Activated T-cell treated with anti-CD3 and anti-CD28 coated beads, Interleukin-2, amount 50 U/mL, for 72 hours (primary cell): ENCODE results near the gene TPM1. TPM values are rescaled to one million over a fixed set of nuclear protein-coding genes. Genes with fewer than 3 reads are reported as not detected.

ENCODE experiments used
- ATAC-seq, 2 donors: fragments of 150-1000 bp; cut with Tn5 transposase; replicated peaks in 1 of 2; 2 replicates each; pipeline ENCODE4 v1.10.0; 2021; ENCODE audit warnings: moderate library complexity in 2 of 2, mild to moderate bottlenecking in 1 of 2
- DNase-seq, 2 donors: peaks; one replicate each; pipeline ENCODE4 v3.0.0; 2021 to 2022; ENCODE audit warnings: mixed read lengths in 1 of 2
- H3K27ac Mint-ChIP-seq: one replicate; pipeline ENCODE4 v1.8.0; 2022; ENCODE audit warnings: mild to moderate bottlenecking, moderate library complexity, mixed read lengths
- H3K27me3 Mint-ChIP-seq: one replicate; pipeline ENCODE4 v1.8.0; 2022; ENCODE audit warnings: low read depth, mixed read lengths
- H3K36me3 Mint-ChIP-seq, 2 donors: one replicate each; pipeline ENCODE4 v1.8.0; 2022; ENCODE audit warnings: mixed read lengths in 2 of 2, mild to moderate bottlenecking in 1 of 2; ENCODE audit not compliant: insufficient read depth in 2 of 2
- H3K4me1 Mint-ChIP-seq: one replicate; pipeline ENCODE4 v1.8.0; 2022; ENCODE audit warnings: low read depth, mixed read lengths
- H3K4me3 Mint-ChIP-seq, 2 donors: one replicate each; pipeline ENCODE4 v1.8.0; 2022; ENCODE audit warnings: mild to moderate bottlenecking in 2 of 2, mixed read lengths in 2 of 2, moderate library complexity in 2 of 2
- H3K9me3 Mint-ChIP-seq, 2 donors: one replicate each; pipeline ENCODE4 v1.8.0; 2022; ENCODE audit warnings: mixed read lengths in 2 of 2
- total RNA-seq, 2 donors: library from RNA; stranded (reverse); gene quantifications; one replicate each; pipeline ENCODE4 v1.2.3, GENCODE V29; 2022

TPM1 gene
- total RNA-seq, 2 donors from 2014 or later: 9.5 to 9.6 TPM

DNA sequence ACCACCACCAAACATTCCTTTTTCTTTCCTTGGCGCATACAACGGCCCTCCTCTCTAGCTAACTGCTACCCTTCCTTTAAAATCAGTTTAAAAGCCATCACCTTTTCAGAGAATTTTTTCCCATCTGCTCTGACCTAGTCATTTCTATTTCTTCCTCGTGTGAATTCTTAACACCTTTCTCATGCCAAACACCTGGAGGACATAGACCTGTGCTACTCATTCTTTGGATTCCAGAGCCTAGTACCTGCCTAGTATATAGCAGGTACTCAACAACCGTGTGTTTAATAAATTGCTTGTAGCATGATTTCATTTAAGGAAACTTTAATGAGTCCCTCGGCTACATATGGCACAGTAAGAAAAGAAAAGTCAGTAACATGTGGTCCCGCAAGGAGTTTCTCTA lies 2.0 kb upstream of the TPM1 start:
- peaks cover 7% of the 10 kb centered on the region for H3K4me1 Mint-ChIP-seq
- ATAC-seq (no peak), DNase-seq (no peak)
- H3K36me3 Mint-ChIP-seq: no peaks in the 10 kb centered on the region
- H3K4me3 Mint-ChIP-seq: no peak overlapping the region
- H3K27me3 Mint-ChIP-seq: peaks cover 56% of the 10 kb centered on the region
- no peaks in the 10 kb centered on the region for H3K9me3 Mint-ChIP-seq
- no peak overlapping the region for H3K27ac Mint-ChIP-seq

DNA sequence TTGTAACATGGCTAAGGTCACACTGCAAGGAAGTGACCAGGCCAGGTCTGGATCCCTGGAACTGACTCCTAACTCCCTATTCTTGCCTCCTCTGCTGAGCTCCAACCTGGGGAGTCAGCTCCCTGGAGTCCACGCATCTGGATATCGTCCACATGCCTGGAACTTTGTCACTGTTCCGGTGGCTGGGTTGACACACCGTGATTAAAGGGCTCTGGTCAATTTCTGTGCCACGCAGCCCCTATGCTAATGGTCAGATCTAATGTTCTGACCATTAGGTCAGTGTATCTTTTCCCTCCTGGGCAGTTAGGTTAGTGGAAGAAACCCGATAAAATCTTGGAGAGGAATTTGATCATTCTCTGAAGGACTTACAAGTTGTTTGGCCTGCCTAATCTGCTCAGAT lies 1.6 kb upstream of the TPM1 start:
- Mint-ChIP-seq H3K4me3 (no peak overlapping the region), H3K27ac (no peak overlapping the region), H3K4me1 (peaks cover 7% of the 10 kb centered on the region), H3K27me3 (peaks cover 60% of the 10 kb centered on the region), H3K36me3 (no peaks in the 10 kb centered on the region), H3K9me3 (no peaks in the 10 kb centered on the region)
- ATAC-seq: no peak
- DNase-seq: no peak

DNA sequence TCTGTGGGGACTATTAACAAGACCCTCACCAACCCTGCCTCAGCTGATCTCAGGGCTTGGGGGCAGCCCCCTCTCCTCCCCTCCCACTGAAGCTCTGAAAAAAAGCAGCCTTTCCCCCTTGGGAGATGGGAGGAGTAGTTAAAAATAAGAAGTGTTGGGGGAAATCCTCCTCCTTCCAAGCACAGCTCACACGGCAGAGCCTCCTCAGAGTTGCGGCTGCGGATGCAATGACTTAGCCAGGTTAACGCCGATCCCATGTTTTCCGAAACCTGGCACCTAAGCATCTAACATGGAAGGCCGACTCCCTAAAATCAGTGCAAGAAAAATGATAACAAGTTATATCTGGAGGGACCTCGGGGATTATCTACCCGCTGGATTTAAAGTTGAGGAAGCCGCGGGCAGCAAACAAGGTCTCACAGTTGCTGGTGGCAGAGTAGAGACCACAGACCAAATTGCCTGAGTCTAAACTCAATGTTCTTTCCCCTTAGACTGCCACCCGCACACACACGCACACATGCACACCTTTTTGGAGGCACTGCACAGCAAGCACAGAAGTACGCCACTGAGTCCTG lies 1.1 kb upstream of the TPM1 start:
- Mint-ChIP-seq H3K36me3 (no peaks in the 10 kb centered on the region), H3K4me3 (peak overlapping the region; percentile 11 to 73), H3K27me3 (peaks cover 65% of the 10 kb centered on the region), H3K4me1 (peaks cover 7% of the 10 kb centered on the region), H3K27ac (no peak overlapping the region), H3K9me3 (no peaks in the 10 kb centered on the region)
- DNase-seq (no peak), ATAC-seq (no peak)

DNA sequence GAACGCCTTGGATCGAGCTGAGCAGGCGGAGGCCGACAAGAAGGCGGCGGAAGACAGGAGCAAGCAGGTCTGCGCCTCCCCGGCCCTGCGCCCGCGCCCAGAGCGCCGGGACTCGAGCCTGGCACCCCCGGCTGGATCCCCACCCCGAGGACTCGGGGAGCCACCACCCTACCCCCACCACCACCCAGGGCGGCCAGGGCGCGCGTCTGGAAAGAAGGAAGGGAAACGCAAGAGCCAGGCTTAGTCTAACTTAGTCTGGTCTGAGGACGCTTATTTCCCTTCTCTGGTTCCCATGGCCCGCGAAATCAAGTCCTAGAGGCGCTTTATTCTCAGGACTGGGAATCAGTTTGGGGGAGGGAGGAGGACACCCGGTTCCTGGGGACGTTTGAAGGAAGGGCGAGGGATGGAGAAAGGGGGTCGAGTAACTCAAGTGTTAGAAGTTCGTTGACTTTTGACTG lies 359 bp downstream of the TPM1 start:
- Mint-ChIP-seq H3K4me1 (peaks cover 19% of the 10 kb centered on the region), H3K27me3 (peaks cover 78% of the 10 kb centered on the region)

GRCh38 chr15:63043335-63044076 lies 959 bp downstream of the TPM1 start:
- Mint-ChIP-seq H3K27ac (no peak overlapping the region), H3K4me1 (peaks cover 19% of the 10 kb centered on the region), H3K4me3 (peak overlapping the region; percentile 83 to 88), H3K27me3 (peaks cover 78% of the 10 kb centered on the region), H3K9me3 (no peaks in the 10 kb centered on the region), H3K36me3 (no peaks in the 10 kb centered on the region)
- ATAC-seq (no peak), DNase-seq (peak; percentile 14 to 15)

More for the DNA sequence above, 359 bp downstream of the TPM1 start:
- ATAC-seq (peak; percentile 33 to 36), DNase-seq (peak in 1 of 2 donors; percentile 9)
- Mint-ChIP-seq H3K36me3 (no peaks in the 10 kb centered on the region), H3K27ac (no peak overlapping the region), H3K4me3 (peak overlapping the region; percentile 83 to 88), H3K9me3 (no peaks in the 10 kb centered on the region)

GRCh38 chr15:63044077-63044644 lies 1.6 kb downstream of the TPM1 start:
- H3K4me1 Mint-ChIP-seq: peaks cover 24% of the 10 kb centered on the region
- peak overlapping the region; percentile 83 to 88 for H3K4me3 Mint-ChIP-seq
- DNase-seq: no peak
- H3K27me3 Mint-ChIP-seq: peaks cover 78% of the 10 kb centered on the region
- H3K36me3 Mint-ChIP-seq: peaks cover 1 to 2% of the 10 kb centered on the region in 2 donors
- H3K27ac Mint-ChIP-seq: no peak overlapping the region
- no peak for ATAC-seq
- H3K9me3 Mint-ChIP-seq: no peaks in the 10 kb centered on the region

DNA sequence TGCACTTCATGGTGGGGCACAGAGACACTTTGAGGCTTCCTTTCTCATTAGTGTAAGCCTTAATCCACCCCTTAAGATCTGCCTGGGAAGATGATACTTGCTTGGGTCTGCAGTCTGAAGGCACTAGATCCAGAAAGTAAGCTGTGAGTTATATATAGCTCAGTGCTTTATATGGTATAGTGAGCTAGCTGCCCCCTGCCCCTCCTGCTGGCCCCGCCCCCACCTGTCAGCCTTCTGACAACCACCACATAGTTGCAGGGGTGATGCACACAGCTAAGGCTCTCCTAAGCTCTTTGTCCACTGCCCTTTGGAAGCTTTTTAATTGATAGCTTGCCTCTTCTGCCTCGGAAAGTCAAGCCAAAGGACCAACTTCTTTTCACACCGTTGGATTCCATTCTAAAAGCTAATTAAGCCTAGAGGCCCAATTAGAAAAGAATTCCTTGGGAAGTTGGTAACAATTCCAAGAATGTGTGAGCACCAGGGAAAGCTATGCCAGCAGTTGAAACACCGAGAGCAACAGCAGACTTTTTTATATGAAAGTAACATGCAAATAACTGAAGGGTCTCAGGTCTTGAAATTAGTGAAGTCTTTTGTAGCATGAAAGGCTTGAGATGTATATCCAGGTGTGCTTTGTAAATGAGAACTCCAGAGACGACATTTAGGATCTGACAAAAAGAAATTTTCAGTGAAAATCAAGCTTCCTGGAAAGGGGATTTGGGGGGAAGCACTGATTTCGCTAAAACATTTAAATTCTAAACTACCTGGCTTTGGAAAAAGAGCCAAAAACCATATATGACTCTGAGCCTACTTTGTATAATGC lies 2.3 kb downstream of the TPM1 start:
- peak overlapping the region; percentile 25 to 88 for H3K4me3 Mint-ChIP-seq
- ATAC-seq (no peak), DNase-seq (no peak)
- no peaks in the 10 kb centered on the region for H3K9me3 Mint-ChIP-seq
- peaks cover 71% of the 10 kb centered on the region for H3K27me3 Mint-ChIP-seq
- peaks cover 31% of the 10 kb centered on the region for H3K4me1 Mint-ChIP-seq
- H3K36me3 Mint-ChIP-seq: peaks cover 1 to 2% of the 10 kb centered on the region in 2 donors
- H3K27ac Mint-ChIP-seq: no peak overlapping the region

- peaks cover 65% of the 10 kb centered on the region for H3K27me3 Mint-ChIP-seq
- H3K36me3 Mint-ChIP-seq: peaks cover 1 to 2% of the 10 kb centered on the region in 2 donors
- no peak overlapping the region for H3K4me3 Mint-ChIP-seq
- no peaks in the 10 kb centered on the region for H3K9me3 Mint-ChIP-seq
- DNase-seq (no peak), ATAC-seq (no peak)
- H3K4me1 Mint-ChIP-seq: peaks cover 33% of the 10 kb centered on the region
- H3K27ac Mint-ChIP-seq: no peak overlapping the region
Measured at GRCh38 chr15:63045465-63045840, 2.9 kb downstream of the TPM1 start.

- DNase-seq (no peak), ATAC-seq (no peak)
- H3K9me3 Mint-ChIP-seq: no peaks in the 10 kb centered on the region
- no peak overlapping the region for H3K4me3 Mint-ChIP-seq
- H3K4me1 Mint-ChIP-seq: peaks cover 33% of the 10 kb centered on the region
- peaks cover 61% of the 10 kb centered on the region for H3K27me3 Mint-ChIP-seq
- no peak overlapping the region for H3K27ac Mint-ChIP-seq
- peaks cover 1 to 2% of the 10 kb centered on the region in 2 donors for H3K36me3 Mint-ChIP-seq
Measured at GRCh38 chr15:63045879-63046278, 3.3 kb downstream of the TPM1 start.

- Mint-ChIP-seq H3K4me1 (peaks cover 33% of the 10 kb centered on the region), H3K36me3 (peaks cover 1 to 2% of the 10 kb centered on the region in 2 donors), H3K4me3 (peak overlapping the region; percentile 88 to 95), H3K9me3 (no peaks in the 10 kb centered on the region), H3K27me3 (peaks cover 49% of the 10 kb centered on the region), H3K27ac (no peak overlapping the region)
- DNase-seq (no peak), ATAC-seq (no peak)
Measured at GRCh38 chr15:63046917-63047760, 4.6 kb downstream of the TPM1 start.

DNA sequence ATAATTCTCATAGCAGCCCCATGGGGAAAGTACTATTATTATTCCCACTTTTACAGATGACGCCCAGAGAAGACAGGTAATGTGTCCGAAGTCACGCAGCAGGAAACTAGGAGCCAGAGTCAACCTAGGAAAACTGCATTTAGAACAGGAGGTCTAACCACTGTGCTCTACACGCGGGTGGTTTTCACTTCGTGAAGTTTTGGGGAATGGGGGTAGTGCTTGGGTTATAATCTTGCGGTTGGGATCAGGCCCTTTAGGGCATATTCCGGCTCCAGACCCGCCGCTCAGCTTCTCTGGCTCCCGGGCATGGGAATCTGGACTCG lies 5.2 kb downstream of the TPM1 start:
- peaks cover 48% of the 10 kb centered on the region for H3K27me3 Mint-ChIP-seq
- no peak for DNase-seq
- H3K4me3 Mint-ChIP-seq: peak overlapping the region; percentile 88 to 95
- peaks cover 1 to 2% of the 10 kb centered on the region in 2 donors for H3K36me3 Mint-ChIP-seq
- peak overlapping the region; percentile 33 for H3K27ac Mint-ChIP-seq
- H3K4me1 Mint-ChIP-seq: peaks cover 33% of the 10 kb centered on the region
- no peaks in the 10 kb centered on the region for H3K9me3 Mint-ChIP-seq
- no peak for ATAC-seq

GRCh38 chr15:63048115-63048775 lies 5.7 kb downstream of the TPM1 start:
- H3K36me3 Mint-ChIP-seq: peaks cover 1 to 2% of the 10 kb centered on the region in 2 donors
- DNase-seq (peak; percentile 88 to 90), ATAC-seq (peak; percentile 90 to 91)
- H3K27me3 Mint-ChIP-seq: peaks cover 43% of the 10 kb centered on the region
- H3K4me3 Mint-ChIP-seq: peak overlapping the region; percentile 88 to 95
- peaks cover 28% of the 10 kb centered on the region for H3K4me1 Mint-ChIP-seq
- peak overlapping the region; percentile 33 for H3K27ac Mint-ChIP-seq
- no peaks in the 10 kb centered on the region for H3K9me3 Mint-ChIP-seq
